GM19239 (cell line): ENCODE results near the gene IQCE.
"Not testable (repeated sequence)": the region's sequence is repeated elsewhere in the genome, so short reads cannot be mapped to it uniquely, and the experiment has no call there.

ENCODE experiments used
- DNase-seq: peaks from one replicate; pipeline ENCODE4 v3.0.0; 2011; ENCODE audit warnings: low spot score; ENCODE audit not compliant: insufficient read length
- FAIRE-seq: peaks from 2 replicates; lab custom pipeline; 2011; peaks lifted over from hg19 to GRCh38; lab: Jason Lieb, UNC

Gene IQCE

GRCh38 chr7:2530994-2531795 lies 27.6 kb upstream of the IQCE start:
- not testable (repeated sequence) for FAIRE-seq, DNase-seq

GRCh38 chr7:2531796-2532110 lies 27.0 kb upstream of the IQCE start:
- not testable (repeated sequence) for FAIRE-seq, DNase-seq

- not testable (repeated sequence) for FAIRE-seq, DNase-seq
These were observed 26.5 kb upstream of the IQCE start for GRCh38 chr7:2532199-2532772.

GRCh38 chr7:2532816-2533215 lies 26.0 kb upstream of the IQCE start:
- FAIRE-seq, DNase-seq: not testable (repeated sequence)

GRCh38 chr7:2533566-2533965 lies 25.2 kb upstream of the IQCE start:
- FAIRE-seq, DNase-seq: not testable (repeated sequence)

GRCh38 chr7:2534214-2534613 lies 24.6 kb upstream of the IQCE start:
- not testable (repeated sequence) for FAIRE-seq, DNase-seq

- DNase-seq, FAIRE-seq: not testable (repeated sequence)
These were observed 22.7 kb upstream of the IQCE start for GRCh38 chr7:2535872-2536627.

- no peak for FAIRE-seq
- no peak for DNase-seq
These were observed 20.6 kb upstream of the IQCE start for GRCh38 chr7:2537981-2538851.

GRCh38 chr7:2539031-2539911 lies 19.5 kb upstream of the IQCE start:
- DNase-seq (no peak), FAIRE-seq (no peak)

GRCh38 chr7:2540133-2540532 lies 18.6 kb upstream of the IQCE start:
- DNase-seq (no peak), FAIRE-seq (no peak)

- DNase-seq: no peak
- FAIRE-seq: no peak
These were observed 18.1 kb upstream of the IQCE start for GRCh38 chr7:2540641-2541051.

GRCh38 chr7:2541291-2542010 lies 17.3 kb upstream of the IQCE start:
- no peak for DNase-seq
- FAIRE-seq: no peak

GRCh38 chr7:2542011-2542915 lies 16.5 kb upstream of the IQCE start:
- no peak for DNase-seq
- FAIRE-seq: no peak

- FAIRE-seq (no peak), DNase-seq (no peak)
These were observed 15.6 kb upstream of the IQCE start for GRCh38 chr7:2542916-2543871.

GRCh38 chr7:2544541-2545188 lies 14.1 kb upstream of the IQCE start:
- no peak for FAIRE-seq
- DNase-seq: no peak
